ENCODE results near the gene GPX8.

DNA sequence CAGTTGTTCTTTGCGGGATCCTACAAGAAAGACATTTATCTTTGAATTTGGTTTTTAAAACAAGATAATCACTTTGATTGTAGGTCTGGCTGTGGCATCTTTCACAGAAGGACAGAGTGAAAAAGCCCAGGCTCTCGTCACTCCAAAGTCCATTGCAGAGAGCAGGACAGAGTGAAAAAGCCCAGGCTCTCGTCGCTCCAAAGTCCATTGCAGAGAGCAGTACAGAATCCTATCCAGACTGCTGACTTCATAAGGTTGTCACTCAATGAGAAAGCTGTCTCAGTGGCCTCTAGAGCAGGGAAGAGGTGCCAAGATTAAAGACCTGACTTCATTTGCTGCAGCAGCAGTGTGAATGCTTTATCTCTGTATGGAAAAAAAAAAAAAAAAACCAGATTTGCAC is 16.3 kb upstream of the GPX8 start:
- TF ChIP-seq, protein P1, sequence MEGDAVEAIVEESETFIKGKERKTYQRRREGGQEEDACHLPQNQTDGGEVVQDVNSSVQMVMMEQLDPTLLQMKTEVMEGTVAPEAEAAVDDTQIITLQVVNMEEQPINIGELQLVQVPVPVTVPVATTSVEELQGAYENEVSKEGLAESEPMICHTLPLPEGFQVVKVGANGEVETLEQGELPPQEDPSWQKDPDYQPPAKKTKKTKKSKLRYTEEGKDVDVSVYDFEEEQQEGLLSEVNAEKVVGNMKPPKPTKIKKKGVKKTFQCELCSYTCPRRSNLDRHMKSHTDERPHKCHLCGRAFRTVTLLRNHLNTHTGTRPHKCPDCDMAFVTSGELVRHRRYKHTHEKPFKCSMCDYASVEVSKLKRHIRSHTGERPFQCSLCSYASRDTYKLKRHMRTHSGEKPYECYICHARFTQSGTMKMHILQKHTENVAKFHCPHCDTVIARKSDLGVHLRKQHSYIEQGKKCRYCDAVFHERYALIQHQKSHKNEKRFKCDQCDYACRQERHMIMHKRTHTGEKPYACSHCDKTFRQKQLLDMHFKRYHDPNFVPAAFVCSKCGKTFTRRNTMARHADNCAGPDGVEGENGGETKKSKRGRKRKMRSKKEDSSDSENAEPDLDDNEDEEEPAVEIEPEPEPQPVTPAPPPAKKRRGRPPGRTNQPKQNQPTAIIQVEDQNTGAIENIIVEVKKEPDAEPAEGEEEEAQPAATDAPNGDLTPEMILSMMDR (IDR thresholded peaks at IDR 0.05): no peak
- TF ChIP-seq POLR2A (IDR thresholded peaks at IDR 0.05): no peak

Measured in Peyer's patch (tissue), 4 donors.